OCI-LY3 (cell line): Measurements from ENCODE around the gene ZNF428.

ENCODE experiments used
- H2AFZ ChIP-seq: fragments of 200-600, 300-600 bp; shearing (Covaris generic); 2 replicates; pipeline ENCODE4 v1.6.0; 2014; ENCODE audit warnings: antibody characterized with exemption, low read depth, low read length
- H3K27ac ChIP-seq: fragments of 200-600, 300-600 bp; sonication (generic); 2 replicates; pipeline ENCODE4 v1.5.1; 2014; ENCODE audit warnings: mild to moderate bottlenecking, low read length, moderate library complexity, mixed read lengths
- H3K27me3 ChIP-seq: fragments of 200-600, 300-600 bp; sonication (generic); 2 replicates; pipeline ENCODE4 v1.6.1; 2014; ENCODE audit warnings: low read depth, low read length, mixed read lengths
- H3K36me3 ChIP-seq: fragments of 200-600, 300-600 bp; sonication (generic); replicated peaks from 2 replicates; pipeline ENCODE3; 2014; ENCODE audit warnings: low read depth, low read length, mixed read lengths
- H3K4me1 ChIP-seq: fragments of 300-600, 200-600 bp; sonication (generic); 2 replicates; pipeline ENCODE4 v1.6.1; 2014; ENCODE audit warnings: low read length, mixed read lengths
- H3K4me2 ChIP-seq: fragments of 200-600, 300-600 bp; sonication (generic); 2 replicates; pipeline ENCODE4 v1.6.1; 2014; ENCODE audit warnings: low read length, mixed read lengths
- H3K4me3 ChIP-seq: fragments of 300-600, 200-600 bp; sonication (generic); 2 replicates; pipeline ENCODE4 v1.5.1; 2014; ENCODE audit warnings: antibody characterized with exemption, mild to moderate bottlenecking, low read length, moderate library complexity
- H3K79me2 ChIP-seq: fragments of 300-600, 200-600 bp; shearing (Covaris generic); 2 replicates; pipeline ENCODE4 v1.6.1; 2014; ENCODE audit warnings: mild to moderate bottlenecking, low read length, mixed read lengths
- H3K9ac ChIP-seq: fragments of 300-600, 200-600 bp; shearing (Covaris generic); 2 replicates; pipeline ENCODE4 v1.6.0; 2014; ENCODE audit warnings: mild to moderate bottlenecking, low read length, moderate library complexity
- H3K9me3 ChIP-seq: fragments of 200-600, 300-600 bp; shearing (Covaris generic); 2 replicates; pipeline ENCODE4 v1.6.1; 2014; ENCODE audit warnings: low read length, mixed read lengths; ENCODE audit not compliant: insufficient read depth
- H4K20me1 ChIP-seq: fragments of 200-600, 300-600 bp; sonication (generic); 2 replicates; pipeline ENCODE4 v1.6.1; 2016; ENCODE audit warnings: low read length, mixed read lengths; ENCODE audit not compliant: insufficient read depth
- EZH2phosphoT487 ChIP-seq: fragments of 200-600 bp; shearing (Covaris generic); IDR thresholded peaks from 2 replicates; pipeline ENCODE4 v1.6.1; 2018; ENCODE audit warnings: antibody characterized with exemption, mixed run types, low read depth
- TF ChIP-seq, protein P1 (sequence below): fragments of 200-600, 300-600 bp; sonication (generic); IDR thresholded peaks from 2 replicates; pipeline ENCODE4 v1.5.1; 2014; ENCODE audit warnings: antibody characterized with exemption, low read length, low read depth

ZNF428 gene

DNA sequence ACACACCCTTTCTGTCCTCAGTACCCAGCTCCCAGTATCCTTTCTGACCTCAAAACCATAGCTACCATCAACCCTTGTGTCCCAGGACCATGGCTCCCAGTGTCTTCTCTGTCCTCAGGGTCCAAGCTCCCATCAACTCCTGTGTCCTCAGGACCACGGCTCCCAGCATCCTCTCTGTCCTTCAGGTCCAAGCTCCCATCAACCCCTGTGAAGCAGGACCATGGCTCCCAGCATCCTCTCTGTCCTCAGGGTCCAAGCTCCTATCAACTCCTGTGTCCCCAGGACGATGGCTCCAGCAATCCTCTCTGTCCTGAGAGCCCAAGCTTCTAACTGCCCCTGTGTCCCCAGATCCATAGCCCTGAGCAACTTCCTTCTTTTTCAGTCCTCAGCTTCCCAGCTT is 21.9 kb upstream of the ZNF428 start:
- H3K27me3 ChIP-seq: no peaks in the 10 kb centered on the region
- no peak overlapping the region for H3K4me2 ChIP-seq
- H2AFZ ChIP-seq: no peak overlapping the region
- H3K79me2 ChIP-seq: no peaks in the 10 kb centered on the region
- H3K9me3 ChIP-seq: no peaks in the 10 kb centered on the region
- H3K4me1 ChIP-seq: peaks cover 10% of the 10 kb centered on the region
- no peak overlapping the region for H3K9ac ChIP-seq
- no peaks in the 10 kb centered on the region for H4K20me1 ChIP-seq
- no peak overlapping the region for H3K27ac ChIP-seq
- no peak overlapping the region for H3K4me3 ChIP-seq
- H3K36me3 ChIP-seq: no peaks in the 10 kb centered on the region
- no peak for TF ChIP-seq EZH2phosphoT487

- Histone ChIP-seq H3K9ac (no peak overlapping the region), H3K4me3 (no peak overlapping the region), H3K4me2 (no peak overlapping the region), H4K20me1 (no peaks in the 10 kb centered on the region), H3K79me2 (no peaks in the 10 kb centered on the region), H2AFZ (no peak overlapping the region), H3K36me3 (no peaks in the 10 kb centered on the region), H3K9me3 (no peaks in the 10 kb centered on the region), H3K4me1 (peaks cover 10% of the 10 kb centered on the region), H3K27ac (no peak overlapping the region), H3K27me3 (no peaks in the 10 kb centered on the region)
- no peak for TF ChIP-seq EZH2phosphoT487
- TF ChIP-seq, protein P1, sequence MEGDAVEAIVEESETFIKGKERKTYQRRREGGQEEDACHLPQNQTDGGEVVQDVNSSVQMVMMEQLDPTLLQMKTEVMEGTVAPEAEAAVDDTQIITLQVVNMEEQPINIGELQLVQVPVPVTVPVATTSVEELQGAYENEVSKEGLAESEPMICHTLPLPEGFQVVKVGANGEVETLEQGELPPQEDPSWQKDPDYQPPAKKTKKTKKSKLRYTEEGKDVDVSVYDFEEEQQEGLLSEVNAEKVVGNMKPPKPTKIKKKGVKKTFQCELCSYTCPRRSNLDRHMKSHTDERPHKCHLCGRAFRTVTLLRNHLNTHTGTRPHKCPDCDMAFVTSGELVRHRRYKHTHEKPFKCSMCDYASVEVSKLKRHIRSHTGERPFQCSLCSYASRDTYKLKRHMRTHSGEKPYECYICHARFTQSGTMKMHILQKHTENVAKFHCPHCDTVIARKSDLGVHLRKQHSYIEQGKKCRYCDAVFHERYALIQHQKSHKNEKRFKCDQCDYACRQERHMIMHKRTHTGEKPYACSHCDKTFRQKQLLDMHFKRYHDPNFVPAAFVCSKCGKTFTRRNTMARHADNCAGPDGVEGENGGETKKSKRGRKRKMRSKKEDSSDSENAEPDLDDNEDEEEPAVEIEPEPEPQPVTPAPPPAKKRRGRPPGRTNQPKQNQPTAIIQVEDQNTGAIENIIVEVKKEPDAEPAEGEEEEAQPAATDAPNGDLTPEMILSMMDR: no peak
Measured at GRCh38 chr19:43640424-43640757, 21.0 kb upstream of the ZNF428 start.

DNA sequence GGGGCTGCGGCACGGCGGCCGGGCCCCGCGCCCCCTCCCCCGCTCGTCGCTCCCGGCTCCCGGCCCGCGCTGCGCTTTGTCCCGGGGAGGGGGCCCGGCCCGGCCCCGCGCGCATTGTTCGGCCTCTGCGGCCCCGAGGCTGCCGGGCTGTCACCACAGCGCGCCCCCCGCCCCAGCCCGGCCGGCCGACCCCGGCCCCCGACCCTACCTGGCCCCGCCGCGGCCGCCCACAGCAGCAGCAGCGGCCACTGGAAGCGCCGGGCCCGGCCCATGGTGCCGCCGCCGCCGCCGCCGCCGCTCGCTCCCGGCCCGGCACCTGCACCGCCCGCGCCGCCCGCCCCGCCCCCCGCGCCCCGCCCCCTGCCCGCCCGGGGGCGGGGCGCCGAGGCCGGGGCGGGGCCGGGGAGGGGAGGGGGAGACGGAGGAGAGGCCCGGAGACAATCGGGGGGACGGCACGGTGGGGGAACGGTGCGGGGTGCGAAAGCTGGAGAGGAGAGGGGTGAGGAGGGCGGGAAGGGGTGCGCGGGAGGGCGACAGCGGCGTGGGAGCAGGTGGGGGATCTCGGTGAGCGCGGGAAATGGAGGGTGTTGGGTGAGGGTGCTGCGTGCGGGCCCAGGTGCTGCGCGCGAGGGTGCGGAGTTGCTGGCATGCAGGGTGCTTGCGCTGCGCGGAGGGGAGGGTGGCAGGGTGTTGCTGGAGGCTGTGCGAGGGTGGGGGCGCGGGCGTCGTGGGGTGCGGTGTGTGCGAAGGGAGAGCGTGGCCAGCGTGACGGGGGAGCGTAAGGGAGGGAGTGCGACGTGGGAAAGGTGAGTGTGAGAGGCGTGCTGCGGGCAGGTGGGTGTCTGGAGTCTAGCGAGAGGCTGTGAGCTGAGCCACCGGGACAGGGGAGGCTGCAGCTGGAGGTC is 20.3 kb upstream of the ZNF428 start, which contains the start of gene CADM4:
CADM4 (minus strand) TSS at position 332 of the 905 bp plus-strand sequence; CDS start at position 272, 60 bp downstream.
- no peak within 1 kb of the TSS for H3K27ac ChIP-seq
- H3K9me3 ChIP-seq: no peaks in the 10 kb centered on the region
- no peaks in the 10 kb centered on the region for H3K27me3 ChIP-seq
- no peaks in the 10 kb centered on the region for H3K79me2 ChIP-seq
- no peak within 1 kb of the TSS for H2AFZ ChIP-seq
- no peaks in the 10 kb centered on the region for H3K36me3 ChIP-seq
- peak within 1 kb of the TSS; percentile 75 for H3K4me2 ChIP-seq
- H3K4me1 ChIP-seq: peaks cover 10% of the 10 kb centered on the region
- H3K4me3 ChIP-seq: peak within 1 kb of the TSS; percentile 79
- peak within 1 kb of the TSS; percentile 62 for H3K9ac ChIP-seq
- no peaks in the 10 kb centered on the region for H4K20me1 ChIP-seq
- TF ChIP-seq, protein P1: no peak
- TF ChIP-seq EZH2phosphoT487: no peak

GRCh38 chr19:43638995-43639518 is 19.6 kb upstream of the ZNF428 start:
- H3K4me2 ChIP-seq: peak overlapping the region; percentile 75

More at GRCh38 chr19:43638995-43639518, 19.6 kb upstream of the ZNF428 start:
- TF ChIP-seq, protein P1: no peak
- no peak for TF ChIP-seq EZH2phosphoT487
- Histone ChIP-seq H3K4me3 (peak overlapping the region; percentile 79), H3K27ac (no peak overlapping the region), H3K9ac (peak overlapping the region; percentile 62), H4K20me1 (no peaks in the 10 kb centered on the region), H3K27me3 (no peaks in the 10 kb centered on the region; the same call in 1 of the 2 replicates), H3K4me1 (peaks cover 10% of the 10 kb centered on the region), H3K9me3 (no peaks in the 10 kb centered on the region), H3K79me2 (no peaks in the 10 kb centered on the region), H2AFZ (no peak overlapping the region), H3K36me3 (no peaks in the 10 kb centered on the region)
